Activated CD4-positive, alpha-beta T cell treated with anti-CD3 and anti-CD28 coated beads, Interleukin-2, amount 50 U/mL, for 24 hours (primary cell): ENCODE data around the gene PLAC8L1.

Experiments
- DNase-seq, 2 donors: peaks; one replicate each; pipeline ENCODE4 v3.0.0-alpha.2; 2020; ENCODE audit warnings: low read depth in 1 of 2, low spot score in 1 of 2

The PLAC8L1 gene

DNA sequence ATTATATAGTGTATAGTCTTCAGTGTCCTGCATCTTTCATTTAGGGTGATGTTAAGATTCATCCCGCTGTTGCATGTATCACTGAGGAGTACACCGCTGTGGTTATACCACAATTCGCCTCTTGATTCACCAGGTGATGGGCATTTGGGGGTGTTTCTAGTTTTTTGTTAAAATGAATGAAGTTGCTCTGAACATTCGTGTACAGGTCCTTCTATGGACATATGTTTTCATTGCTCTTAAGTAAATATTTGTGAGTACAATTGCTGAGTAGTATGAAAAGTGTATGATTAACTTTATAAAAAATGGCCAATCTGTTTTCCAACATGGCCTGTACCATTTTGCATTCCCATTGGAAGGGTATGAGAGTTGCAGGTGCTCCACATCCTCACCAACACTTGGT, 61.7 kb downstream of the PLAC8L1 start:
- no peak for DNase-seq

DNA sequence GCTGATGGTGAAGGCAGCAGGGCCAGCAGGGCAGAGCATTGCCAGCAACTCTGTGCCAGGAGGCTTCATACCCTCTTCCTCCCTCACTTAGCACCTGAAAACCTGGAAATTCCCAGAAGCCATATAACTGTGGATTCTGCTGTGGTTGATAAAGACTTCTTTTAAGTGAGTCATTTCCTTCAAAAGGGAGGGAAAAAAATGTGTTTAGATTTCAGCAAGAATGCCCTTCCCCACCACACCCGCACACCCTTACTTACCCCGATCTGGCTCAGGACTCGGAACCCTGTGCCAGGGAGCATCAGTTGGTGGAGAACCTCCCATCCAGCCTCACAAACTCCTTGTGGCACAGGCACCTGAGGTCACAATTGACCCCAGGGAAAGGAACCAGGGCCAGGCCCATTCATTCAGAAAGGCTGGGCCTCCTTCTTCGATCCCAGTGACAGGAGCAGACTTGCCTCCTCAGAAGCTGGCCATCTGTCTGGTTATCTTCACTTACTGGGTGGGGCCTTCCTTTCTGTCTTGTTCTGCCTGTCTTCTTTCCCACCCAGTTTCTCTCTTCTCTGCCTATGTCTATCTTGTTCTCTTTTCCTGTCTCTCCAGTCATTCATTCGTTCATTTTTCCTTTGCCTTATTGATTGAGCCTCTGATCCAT, 62.6 kb downstream of the PLAC8L1 start:
- DNase-seq: no peak

DNA sequence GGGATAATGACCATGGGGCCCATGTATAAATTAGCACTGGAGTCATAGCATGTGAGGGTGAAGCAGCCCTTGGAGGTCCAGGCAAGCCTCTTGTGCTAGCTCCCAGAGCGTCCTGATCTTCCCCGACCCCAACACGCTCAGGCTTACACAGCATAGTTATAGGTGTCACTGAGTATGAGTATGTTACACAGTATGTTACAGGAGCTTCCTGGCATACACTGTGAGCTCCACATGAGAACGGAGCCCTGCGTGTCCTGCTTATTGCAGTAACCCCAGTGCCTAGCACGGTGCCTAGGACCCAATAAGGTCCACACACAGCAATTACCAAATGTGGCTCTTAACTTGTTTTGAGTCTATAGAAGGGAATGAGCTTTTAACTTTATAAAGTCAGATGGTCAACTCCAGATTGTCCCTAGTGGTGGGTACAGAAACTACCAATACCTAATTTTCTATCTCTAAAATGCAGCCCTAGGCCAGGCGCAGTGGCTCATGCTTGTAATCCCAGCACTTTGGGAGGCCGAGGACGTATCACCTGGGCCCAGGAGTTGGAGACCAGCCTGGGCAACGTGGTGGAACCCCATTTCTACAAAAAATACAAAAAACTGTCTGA, 64.1 kb downstream of the PLAC8L1 start:
- no peak for DNase-seq

GRCh38 chr5:146040527-146040926, 64.8 kb downstream of the PLAC8L1 start:
- no peak for DNase-seq

DNA sequence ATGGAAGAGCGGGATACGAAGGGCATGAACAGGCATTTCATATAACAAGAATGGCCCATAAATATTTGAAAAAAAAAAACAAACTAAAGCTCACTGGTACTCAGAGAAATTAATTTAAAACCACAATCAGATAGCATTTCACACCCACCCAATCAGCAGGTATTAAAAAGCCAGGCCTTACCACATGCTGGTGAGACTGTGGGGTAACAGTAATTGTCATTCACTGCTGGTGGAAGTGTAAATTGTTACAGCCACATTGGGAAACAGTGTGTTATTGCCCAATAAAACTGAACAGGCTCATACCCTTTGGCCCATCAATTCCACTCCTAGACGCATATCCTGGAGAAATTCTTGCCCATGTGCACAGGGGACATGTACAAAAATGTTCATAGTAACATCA, 66.0 kb downstream of the PLAC8L1 start:
- DNase-seq: no peak

DNA sequence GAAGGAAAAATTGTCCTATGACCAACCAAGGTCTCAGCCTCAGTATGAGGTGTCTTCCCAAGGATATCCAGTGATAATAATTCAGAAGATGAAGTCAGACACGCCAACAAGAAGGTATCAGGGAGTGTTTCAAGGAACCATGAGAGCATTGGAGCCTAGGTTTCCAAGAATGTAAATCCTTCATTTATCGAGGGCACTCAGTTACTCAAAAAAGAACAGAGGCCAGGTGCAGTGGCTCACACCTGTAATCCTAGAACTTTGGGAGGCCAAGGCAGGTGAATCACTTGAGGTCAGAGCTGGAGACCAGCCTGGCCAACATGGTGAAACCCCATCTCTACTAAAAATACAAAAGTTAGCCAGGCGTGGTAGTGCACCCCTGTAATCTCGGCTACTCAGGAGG, 70.8 kb downstream of the PLAC8L1 start:
- no peak for DNase-seq
